ENCODE data around the gene SETD5. TPM values are rescaled to one million over a fixed set of nuclear protein-coding genes. Genes with fewer than 3 reads are reported as not detected.

SETD5 gene
- total RNA-seq, 6 experiments from 2014 or later: 62.0 to 74.6 (median 67.4) TPM

DNA sequence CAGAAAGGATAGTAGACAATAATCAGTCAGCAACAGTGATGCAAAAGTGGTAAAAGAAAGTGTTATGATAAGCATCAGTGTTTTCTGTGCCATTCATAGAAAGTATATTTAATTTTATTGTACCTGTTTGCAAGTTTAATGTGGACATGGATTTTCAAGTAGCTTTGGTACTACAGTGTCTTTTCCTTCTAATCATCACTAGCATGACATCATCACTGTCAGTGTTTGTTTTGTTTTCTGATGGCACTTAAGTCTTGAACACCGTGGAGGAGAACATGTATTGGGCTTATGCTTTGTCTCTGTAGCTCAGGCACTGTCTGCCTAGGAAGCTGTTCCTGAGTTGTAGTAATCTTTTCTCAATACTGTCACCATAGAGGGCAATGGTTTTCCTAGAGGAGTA lies 41.9 kb downstream of the SETD5 start:
- TF ChIP-seq, protein P1, sequence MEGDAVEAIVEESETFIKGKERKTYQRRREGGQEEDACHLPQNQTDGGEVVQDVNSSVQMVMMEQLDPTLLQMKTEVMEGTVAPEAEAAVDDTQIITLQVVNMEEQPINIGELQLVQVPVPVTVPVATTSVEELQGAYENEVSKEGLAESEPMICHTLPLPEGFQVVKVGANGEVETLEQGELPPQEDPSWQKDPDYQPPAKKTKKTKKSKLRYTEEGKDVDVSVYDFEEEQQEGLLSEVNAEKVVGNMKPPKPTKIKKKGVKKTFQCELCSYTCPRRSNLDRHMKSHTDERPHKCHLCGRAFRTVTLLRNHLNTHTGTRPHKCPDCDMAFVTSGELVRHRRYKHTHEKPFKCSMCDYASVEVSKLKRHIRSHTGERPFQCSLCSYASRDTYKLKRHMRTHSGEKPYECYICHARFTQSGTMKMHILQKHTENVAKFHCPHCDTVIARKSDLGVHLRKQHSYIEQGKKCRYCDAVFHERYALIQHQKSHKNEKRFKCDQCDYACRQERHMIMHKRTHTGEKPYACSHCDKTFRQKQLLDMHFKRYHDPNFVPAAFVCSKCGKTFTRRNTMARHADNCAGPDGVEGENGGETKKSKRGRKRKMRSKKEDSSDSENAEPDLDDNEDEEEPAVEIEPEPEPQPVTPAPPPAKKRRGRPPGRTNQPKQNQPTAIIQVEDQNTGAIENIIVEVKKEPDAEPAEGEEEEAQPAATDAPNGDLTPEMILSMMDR (IDR thresholded peaks at IDR 0.05): no peak
- no peak for DNase-seq
- no peaks in the 10 kb centered on the region; the same call in 1 of the 2 replicates for H3K27me3 Mint-ChIP-seq (ENCODE audit: insufficient read depth)
- no peaks in the 10 kb centered on the region for H3K9me3 Mint-ChIP-seq
- H3K4me3 Mint-ChIP-seq: no peak overlapping the region
- H3K27ac Mint-ChIP-seq: peak overlapping the region; percentile 4; the same call in 1 of the 2 replicates
- peaks cover 20% of the 10 kb centered on the region; the same call in 1 of the 2 replicates for H3K4me1 Mint-ChIP-seq (ENCODE audit: low read depth)
- H3K36me3 Mint-ChIP-seq (ENCODE audit: low read depth): peaks cover 51% of the 10 kb centered on the region

DNA sequence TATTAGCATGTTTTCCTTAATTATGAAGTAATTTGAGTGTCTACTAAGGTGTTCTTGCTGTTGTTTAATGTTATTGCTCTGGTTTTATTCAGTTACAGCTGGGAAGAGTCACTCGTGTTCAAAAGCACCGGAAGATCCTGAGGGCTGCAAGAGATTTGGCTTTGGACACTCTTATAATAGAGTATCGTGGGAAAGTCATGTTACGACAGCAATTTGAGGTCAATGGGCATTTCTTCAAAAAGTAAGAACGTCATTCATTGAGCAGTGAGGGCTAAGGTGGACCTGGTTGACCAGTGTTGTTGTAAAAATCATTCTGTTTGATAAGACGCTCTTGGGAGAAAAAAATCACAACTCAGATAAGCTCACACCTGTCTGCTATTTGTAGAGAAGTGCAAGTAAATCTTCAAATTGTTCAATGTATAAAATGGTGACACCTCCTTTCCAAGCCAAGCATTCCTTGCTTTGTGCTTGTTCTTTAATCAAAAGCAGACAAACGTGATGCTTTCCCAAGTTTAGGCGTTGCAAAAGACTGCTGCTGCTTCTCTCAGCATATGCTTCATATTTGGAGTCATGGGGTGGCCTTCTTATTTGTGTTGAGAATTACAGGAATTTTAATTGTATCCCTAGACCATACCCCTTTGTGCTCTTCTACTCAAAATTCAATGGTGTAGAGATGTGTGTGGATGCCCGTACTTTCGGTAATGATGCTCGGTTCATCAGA lies 44.2 kb downstream of the SETD5 start:
- H3K4me3 Mint-ChIP-seq: no peak overlapping the region
- TF ChIP-seq, protein P1 (IDR thresholded peaks at IDR 0.05): no peak
- peaks cover 42% of the 10 kb centered on the region for H3K36me3 Mint-ChIP-seq (ENCODE audit: low read depth)
- H3K27me3 Mint-ChIP-seq (ENCODE audit: insufficient read depth): peaks cover 2% of the 10 kb centered on the region
- no peak for DNase-seq
- 0 out of 2 replicates have a peak, but pooled peaks cover 5% of the 10 kb centered on the region for H3K4me1 Mint-ChIP-seq (ENCODE audit: low read depth)
- no peaks in the 10 kb centered on the region for H3K9me3 Mint-ChIP-seq
- H3K27ac Mint-ChIP-seq: peak overlapping the region; percentile 25; the same call in 1 of the 2 replicates

DNA sequence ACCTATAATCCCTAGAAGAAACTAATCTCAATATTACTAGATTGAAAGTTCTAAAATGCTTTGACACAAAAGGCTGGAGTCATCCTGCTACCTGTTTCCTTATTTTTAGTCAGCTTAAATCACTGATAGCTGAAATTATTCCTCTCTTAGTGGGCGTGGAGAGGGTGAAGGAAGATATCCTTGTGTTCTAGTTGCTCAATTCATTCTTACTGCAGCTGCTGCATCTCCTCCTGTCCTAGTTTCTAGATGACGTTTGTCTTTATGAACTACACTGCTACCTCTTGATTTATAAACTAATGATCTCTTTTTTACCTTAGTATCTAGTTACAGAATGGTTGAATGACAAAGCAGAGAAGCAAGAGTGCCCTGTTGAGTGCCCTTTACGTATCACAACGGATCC lies 50.7 kb downstream of the SETD5 start:
- Mint-ChIP-seq H3K27ac (peak overlapping the region; percentile 61), H3K4me3 (no peak overlapping the region), H3K27me3 (ENCODE audit: insufficient read depth) (peaks cover 2% of the 10 kb centered on the region), H3K4me1 (ENCODE audit: low read depth) (peaks cover 15% of the 10 kb centered on the region), H3K36me3 (ENCODE audit: low read depth) (peaks cover 52% of the 10 kb centered on the region), H3K9me3 (no peaks in the 10 kb centered on the region)
- TF ChIP-seq, protein P1 (IDR thresholded peaks at IDR 0.05): no peak
- no peak for DNase-seq

DNA sequence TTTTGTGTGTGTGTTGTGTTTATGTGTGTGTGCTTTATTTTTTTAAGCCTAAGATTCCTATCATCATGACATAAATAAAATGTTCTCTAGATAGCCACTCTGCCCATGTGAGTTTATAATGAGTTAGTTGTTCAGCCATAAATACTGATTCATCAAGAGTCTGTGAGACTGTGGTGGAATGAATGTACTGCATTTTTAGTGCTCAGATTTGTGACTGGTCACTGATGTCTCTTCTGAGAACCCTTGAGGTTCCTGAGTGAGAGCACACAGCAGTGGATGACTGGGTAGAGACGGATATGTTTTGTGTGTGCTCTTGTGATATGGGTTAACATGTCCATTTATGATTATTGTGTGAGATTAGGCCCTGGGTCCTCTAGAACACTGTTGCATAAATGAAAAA lies 51.2 kb downstream of the SETD5 start:
- H3K27me3 Mint-ChIP-seq (ENCODE audit: insufficient read depth): peaks cover 2% of the 10 kb centered on the region
- TF ChIP-seq, protein P1 (IDR thresholded peaks at IDR 0.05): no peak
- peak overlapping the region; percentile 61 for H3K27ac Mint-ChIP-seq
- H3K36me3 Mint-ChIP-seq (ENCODE audit: low read depth): peaks cover 58% of the 10 kb centered on the region
- peaks cover 15% of the 10 kb centered on the region for H3K4me1 Mint-ChIP-seq (ENCODE audit: low read depth)
- H3K4me3 Mint-ChIP-seq: no peak overlapping the region; the same call in 1 of the 2 replicates
- peak; percentile 69 for DNase-seq
- no peaks in the 10 kb centered on the region for H3K9me3 Mint-ChIP-seq

DNA sequence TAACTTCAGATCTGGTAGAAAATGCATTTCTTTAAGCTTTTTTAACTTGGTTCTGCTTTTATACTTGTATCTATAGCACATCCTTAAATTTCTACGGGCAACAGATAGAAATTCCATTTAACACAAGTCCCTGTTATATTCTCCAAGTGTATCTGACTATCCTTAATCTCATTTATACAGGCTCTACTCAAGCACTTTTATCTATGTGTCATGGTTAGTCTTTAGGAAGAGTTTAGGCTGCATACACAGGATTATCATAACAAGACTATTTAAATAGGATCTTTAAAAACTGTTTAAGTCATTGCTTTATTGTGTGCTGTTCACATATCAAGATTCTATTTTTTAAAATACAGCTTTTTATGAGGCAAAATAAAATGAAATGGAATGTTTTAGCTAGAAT lies 52.7 kb downstream of the SETD5 start:
- Mint-ChIP-seq H3K36me3 (ENCODE audit: low read depth) (peaks cover 54% of the 10 kb centered on the region), H3K4me1 (ENCODE audit: low read depth) (peaks cover 15% of the 10 kb centered on the region), H3K27ac (peak overlapping the region; percentile 61; the same call in 1 of the 2 replicates), H3K4me3 (no peak overlapping the region), H3K9me3 (no peaks in the 10 kb centered on the region), H3K27me3 (ENCODE audit: insufficient read depth) (no peaks in the 10 kb centered on the region)
- TF ChIP-seq, protein P1 (IDR thresholded peaks at IDR 0.05): no peak
- DNase-seq: no peak
